HG02642 (cell line): ENCODE results near the gene CALB2.
"Not testable (repeated sequence)": the region's sequence is repeated elsewhere in the genome, so short reads cannot be mapped to it uniquely, and the experiment has no call there.

Source experiments
- ATAC-seq: cut with Tn5 transposase; IDR thresholded peaks from one replicate; pipeline ENCODE4 v1.9.1; 2021; ENCODE audit warnings: mild to moderate bottlenecking; ENCODE audit not compliant: unreplicated experiment, poor library complexity

CALB2 gene

GRCh38 chr16:71358464-71358998 is at the start of gene CALB2:
Gene CALB2 (plus strand): TSS chr16:71358723. CDS start chr16:71358793, 70 bp downstream.
- ATAC-seq, result peak; percentile 93

GRCh38 chr16:71311553-71312158 is 46.9 kb upstream of the CALB2 start:
- ATAC-seq, result no peak

DNA sequence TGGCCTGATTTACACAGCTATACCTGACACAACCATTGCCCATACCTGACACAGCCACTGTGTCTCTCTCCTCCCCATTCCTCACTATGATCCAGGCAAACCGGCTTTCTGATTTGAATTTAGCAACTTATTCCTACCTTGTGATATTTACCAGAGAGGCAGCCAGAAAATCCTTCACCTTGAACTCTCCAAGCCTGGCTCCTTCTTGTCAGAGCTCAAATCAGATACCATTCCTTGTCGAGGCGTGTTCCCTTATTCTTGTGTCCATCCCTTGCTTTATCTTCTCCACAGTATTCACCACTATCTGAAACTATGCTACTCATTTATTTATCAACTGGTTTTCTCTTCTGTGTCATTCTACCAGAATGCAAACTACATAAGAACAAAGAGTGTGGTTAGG is 44.9 kb upstream of the CALB2 start:
- ATAC-seq, result not testable (repeated sequence)

DNA sequence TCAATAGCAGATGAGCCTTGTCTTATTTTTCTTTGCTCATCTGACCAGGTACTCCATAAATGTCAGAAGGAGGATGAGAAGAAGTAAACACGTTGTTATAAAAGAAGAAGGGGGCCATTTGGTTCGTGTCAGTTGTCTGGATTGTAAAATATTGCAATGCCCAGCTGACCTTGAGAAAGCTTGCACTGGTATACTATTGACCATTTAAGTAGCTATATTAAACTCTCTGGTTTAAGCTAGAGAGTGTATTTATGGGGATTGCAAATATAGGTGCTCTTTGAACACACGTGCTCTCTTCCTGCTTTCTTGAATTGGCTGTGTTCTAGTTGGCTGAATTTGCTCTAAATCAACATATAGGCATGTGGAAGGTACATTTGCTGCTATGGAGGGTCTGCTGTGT is 43.3 kb upstream of the CALB2 start:
- ATAC-seq, result no peak

DNA sequence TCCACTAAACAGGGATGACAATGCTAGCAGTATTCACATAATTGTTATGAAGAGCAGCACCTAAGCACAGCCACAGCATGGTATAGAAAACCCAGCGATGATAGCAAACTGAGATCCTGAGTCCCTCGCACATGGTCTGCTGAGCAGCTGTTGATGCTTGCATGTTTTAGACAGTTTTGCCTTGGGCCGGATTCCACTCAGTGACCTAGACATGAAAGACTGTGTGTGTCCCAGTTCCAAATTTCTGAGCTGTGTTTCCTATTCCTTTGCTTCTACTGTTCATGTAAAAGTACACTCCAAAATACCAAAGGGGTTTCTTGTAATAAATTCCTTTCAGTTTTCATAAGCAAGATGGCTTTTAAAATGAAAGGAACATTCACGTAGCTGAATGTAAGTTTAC is 38.5 kb upstream of the CALB2 start:
- ATAC-seq, result no peak

- ATAC-seq, result no peak
These were observed 30.8 kb upstream of the CALB2 start for GRCh38 chr16:71327720-71328119.

DNA sequence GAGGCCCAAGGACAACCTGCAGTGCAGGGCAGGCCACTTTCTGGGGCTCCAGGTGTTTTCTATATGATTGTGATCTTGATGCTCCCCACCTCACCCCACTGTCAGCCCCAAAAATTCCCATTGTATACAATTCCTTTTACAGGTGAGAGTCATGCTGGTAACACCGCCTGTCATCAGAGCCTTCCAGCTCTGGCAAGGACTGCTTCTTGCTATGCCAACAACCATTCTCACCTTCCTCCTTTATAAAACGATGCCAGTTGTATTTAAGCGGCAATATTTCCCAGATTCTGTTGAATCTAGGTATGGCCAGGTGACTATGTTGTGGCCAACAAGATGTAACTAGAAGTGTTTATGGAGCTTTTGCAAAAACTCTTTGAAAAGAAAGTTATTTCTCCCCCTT is 30.4 kb upstream of the CALB2 start:
- ATAC-seq, result no peak

GRCh38 chr16:71337631-71338030 is 20.9 kb upstream of the CALB2 start:
- no peak for ATAC-seq

DNA sequence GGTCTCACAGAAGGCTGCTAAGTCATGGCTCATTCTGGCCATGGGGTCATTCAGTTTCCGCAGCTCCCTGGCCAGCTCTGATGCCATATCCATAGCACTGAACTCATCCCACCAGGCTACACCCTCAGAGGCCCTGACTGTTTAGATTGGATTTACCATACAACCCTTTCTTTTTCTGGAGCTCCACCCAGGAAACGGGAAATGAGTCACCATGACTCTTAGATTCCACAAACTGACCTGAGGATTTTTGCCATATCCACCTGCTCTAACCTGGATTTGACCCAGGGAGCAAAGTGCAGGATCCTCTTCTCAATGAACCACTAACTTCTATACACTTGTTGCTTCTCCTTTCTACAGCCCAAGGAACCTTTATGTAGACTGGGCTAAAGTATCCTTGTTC is 20.3 kb upstream of the CALB2 start:
- no peak for ATAC-seq

GRCh38 chr16:71338632-71339031 is 19.9 kb upstream of the CALB2 start:
- no peak for ATAC-seq

DNA sequence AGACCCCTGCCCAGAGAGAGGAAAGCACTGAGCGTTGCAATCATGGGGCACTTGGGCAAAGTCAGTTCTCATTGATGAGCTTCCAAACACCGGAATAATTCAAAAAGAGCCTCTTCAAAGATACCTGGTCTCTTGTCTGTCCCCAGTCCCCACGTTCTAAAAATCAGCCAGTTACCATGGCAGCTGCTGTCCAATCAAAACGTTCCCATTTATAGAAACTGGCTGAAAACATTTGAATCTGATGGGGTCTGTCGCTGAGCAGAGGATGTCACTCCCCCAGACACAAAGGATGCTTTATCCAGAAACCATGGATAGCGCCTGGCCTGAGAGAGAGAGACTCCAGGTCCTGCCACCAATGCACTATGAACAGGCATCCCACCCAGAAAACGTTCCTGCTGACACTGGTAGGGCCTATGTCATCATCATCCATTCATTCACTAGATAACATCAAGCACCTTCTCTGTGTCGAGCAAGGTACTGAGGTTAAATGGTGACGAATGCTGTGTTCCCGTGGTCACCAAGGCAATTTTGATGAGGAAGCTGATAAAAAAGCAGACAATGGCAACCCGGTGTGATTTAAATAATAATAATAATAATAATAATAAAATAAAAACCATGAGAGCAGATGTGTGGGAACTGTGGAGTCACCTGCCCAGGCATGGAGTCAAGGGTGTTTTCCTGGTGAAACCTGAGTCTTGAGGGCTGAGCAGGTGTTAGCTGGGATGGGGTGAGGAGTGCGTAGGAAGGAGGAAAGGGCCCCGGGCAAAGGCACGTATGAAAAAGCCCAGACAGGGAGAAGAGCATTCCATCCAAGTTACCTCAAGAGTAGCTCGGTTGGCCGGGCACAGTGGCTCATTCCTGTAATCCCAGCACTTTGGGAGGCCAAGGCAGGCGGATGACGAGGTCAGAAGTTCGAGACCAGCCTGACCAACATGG is 19.0 kb upstream of the CALB2 start:
- ATAC-seq, result no peak

GRCh38 chr16:71340406-71340805 is 18.1 kb upstream of the CALB2 start:
- no peak for ATAC-seq

- ATAC-seq, result no peak
These were observed 16.6 kb upstream of the CALB2 start for GRCh38 chr16:71341881-71342280.

DNA sequence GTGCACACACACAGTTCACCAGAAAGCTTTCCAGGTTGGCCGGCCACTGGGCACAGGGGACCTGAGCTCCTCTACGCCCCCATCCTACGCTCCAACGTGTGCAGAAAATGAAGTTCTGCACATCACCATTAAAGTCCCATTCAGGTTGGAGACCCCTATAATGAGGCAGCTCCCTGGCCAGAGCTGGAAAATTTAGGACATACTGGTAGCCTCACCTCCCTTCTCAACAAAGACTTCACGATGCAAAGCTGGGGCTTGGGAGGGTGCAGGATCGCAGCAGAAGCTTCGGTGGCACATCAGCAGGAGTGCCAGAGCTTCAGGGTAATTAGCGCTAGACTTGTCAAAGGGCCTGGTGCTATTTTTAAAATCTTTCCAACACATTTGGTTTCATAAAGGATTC is 15.4 kb upstream of the CALB2 start:
- no peak for ATAC-seq

GRCh38 chr16:71344315-71344905 is 14.1 kb upstream of the CALB2 start:
- ATAC-seq, result no peak

DNA sequence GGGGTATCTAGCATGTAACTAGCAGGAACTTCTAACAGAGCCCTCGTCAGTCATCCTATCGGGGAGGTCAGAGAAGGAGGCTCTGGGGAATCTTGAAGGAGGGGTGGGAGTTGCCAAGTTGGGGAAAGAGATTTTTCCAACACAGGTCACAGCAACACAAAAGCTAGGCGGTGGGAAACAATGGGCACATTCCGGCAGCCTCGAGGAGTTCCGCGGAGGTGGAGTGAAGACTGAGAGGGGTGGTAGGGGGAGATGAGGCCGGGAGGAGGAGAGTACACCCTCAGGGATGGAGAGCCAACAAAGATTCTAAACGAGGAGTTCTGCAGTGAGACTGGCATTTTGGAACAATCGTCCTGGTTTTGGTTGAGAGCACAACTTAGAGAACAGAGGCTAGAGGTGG is 13.5 kb upstream of the CALB2 start:
- no peak for ATAC-seq

GRCh38 chr16:71347146-71347545 is 11.4 kb upstream of the CALB2 start:
- no peak for ATAC-seq

DNA sequence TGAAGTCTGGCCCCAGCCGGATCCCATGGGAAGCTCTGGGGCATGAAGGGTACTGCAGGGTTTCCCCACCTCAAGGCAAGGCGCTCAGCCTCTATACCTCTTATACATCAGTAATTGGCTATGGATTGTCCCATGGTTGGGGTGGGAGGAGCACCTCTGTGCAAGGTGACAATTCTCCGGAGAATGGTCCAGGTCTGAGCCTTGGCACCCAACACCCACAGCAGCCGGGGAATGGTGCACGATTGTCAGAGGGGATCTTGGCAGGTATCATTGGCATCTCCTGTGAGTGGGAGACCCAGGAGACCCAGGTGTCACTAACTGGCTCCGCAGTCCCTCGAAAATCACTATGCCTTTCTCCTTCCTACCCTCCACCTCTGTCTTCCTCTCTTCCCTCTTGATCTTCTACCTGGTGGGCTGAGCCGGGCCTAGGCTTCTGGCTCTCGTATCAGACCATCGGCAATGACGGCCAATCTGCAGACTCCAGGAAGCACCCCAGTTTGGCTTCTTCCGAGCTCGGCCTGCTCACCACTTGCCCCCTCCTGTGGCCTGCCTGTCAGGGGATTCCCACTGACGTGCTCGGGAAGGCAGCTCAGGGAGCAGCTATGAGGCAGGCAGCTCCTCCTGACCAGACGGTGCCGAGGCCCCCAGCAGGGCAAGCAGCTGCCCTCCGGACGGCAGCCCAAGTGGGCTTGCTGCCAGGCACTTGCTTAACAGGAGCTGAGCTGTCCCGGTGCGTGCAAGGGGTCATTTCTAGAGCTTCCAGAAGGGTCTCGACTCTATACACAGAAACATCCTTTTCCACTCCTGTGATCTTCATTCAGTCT is 10.0 kb upstream of the CALB2 start:
- ATAC-seq, result no peak

- no peak for ATAC-seq
These were observed 7.5 kb upstream of the CALB2 start for GRCh38 chr16:71350821-71351557.

DNA sequence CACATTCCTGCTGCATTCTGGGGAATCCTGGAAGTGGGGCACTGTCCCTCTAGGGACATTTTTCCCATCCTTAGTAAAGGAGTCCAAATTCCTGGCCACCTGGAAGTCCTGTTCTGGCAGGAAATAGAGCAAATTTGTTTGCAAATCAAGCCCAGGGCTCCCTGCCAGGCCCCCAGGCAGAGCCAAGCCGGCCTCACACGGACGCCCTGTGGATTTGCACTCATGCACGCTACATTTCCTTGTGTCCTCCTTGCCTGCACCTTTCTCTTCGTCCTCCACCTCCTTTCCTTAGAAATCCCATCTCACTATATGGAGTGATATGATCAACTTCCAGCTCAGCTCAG is 7.0 kb upstream of the CALB2 start:
- no peak for ATAC-seq
